Heart left ventricle (tissue), 13 donors: Measurements from ENCODE around the gene SMLR1.

Source experiments
- POLR2A ChIP-seq, 2 donors: fragments of 450-650 bp; IDR thresholded peaks; one replicate each; pipeline ENCODE4 v1.6.1; 2017; ENCODE audit warnings: antibody characterized with exemption in 2 of 2, mild to moderate bottlenecking in 2 of 2, moderate library complexity in 2 of 2
- TF ChIP-seq, protein P1 (sequence below), 12 donors: fragments of 200-600 bp; sonication (generic) in 4 of 12; IDR thresholded peaks; one replicate each; pipeline versions ENCODE4 v1.5.0 to v1.8.0; 2018 to 2022; ENCODE audit warnings: antibody characterized with exemption in 12 of 12, mild to moderate bottlenecking in 5 of 12
- donor health status: ischemic (EF 13 %, LVEDD 7.1; RV severe dilation, severe dysfunction).
- donor health status: DM: no; HTN: yes; CAD: no.
- donor health status: DM: no; HTN: no; CAD: no.
- donor health status: ischemic (EF 25% LVEDD 6.9; RV normal size, moderate dysfunction).
- donor health status: ischemic (EF 25% LVEDD 5.7; RV mildly dilated, moderate dysfunction).
- donor health status: ischemic (EF 35%, LVEDD 5.7; RV mildly dilated, moderate dysfunction).
- donor health status: nonischemic (EF 11% LVEDD 7.7; RV severe dilation, severe dysfunction).
- donor health status: DM: yes; HTN: yes; CAD: no.
- donor health status: PGD.
- donor health status: ischemic (EF 29% LVEDD 5.4; RV normal size, mild dysfunction).
- donor health status: nonischemic (EF 23%, LVEDD 6.1; RV moderate dilation, normal function).

DNA sequence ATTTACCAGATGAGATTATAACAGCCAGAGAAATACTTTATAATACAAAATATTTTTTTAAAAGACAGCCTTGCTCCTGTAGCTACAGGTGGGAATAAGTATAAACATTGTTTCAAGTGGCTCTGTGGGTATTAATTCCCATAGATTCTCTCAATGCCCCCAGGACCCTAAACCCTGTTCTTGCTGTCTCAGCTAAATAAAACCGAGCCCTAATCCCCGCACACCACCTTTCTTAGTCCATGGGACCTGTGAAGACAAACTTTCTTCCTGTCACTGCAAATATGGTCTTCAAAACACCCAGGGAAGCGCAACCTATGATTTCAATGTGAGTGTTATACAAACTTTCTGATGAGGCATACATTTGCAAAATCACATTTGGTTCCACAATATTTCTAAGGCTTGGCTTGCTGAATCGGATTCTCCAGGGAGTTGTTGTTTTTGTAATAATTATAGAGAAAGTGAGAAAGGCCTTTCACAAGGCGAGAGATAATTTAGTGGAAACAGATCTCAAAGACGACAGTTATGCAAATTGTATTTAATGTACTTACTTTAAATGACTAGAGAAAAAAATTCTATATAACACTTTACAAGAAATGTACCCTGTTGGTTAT is 11.1 kb downstream of the SMLR1 start:
- no peak for TF ChIP-seq POLR2A (IDR thresholded peaks at IDR 0.05)
- TF ChIP-seq, protein P1, sequence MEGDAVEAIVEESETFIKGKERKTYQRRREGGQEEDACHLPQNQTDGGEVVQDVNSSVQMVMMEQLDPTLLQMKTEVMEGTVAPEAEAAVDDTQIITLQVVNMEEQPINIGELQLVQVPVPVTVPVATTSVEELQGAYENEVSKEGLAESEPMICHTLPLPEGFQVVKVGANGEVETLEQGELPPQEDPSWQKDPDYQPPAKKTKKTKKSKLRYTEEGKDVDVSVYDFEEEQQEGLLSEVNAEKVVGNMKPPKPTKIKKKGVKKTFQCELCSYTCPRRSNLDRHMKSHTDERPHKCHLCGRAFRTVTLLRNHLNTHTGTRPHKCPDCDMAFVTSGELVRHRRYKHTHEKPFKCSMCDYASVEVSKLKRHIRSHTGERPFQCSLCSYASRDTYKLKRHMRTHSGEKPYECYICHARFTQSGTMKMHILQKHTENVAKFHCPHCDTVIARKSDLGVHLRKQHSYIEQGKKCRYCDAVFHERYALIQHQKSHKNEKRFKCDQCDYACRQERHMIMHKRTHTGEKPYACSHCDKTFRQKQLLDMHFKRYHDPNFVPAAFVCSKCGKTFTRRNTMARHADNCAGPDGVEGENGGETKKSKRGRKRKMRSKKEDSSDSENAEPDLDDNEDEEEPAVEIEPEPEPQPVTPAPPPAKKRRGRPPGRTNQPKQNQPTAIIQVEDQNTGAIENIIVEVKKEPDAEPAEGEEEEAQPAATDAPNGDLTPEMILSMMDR (IDR thresholded peaks at IDR 0.05) = no peak
